Measurements from ENCODE around the gene FURIN. TPM values are rescaled to one million over a fixed set of nuclear protein-coding genes. Genes with fewer than 3 reads are reported as not detected.
"Not testable (repeated sequence)": the region's sequence is repeated elsewhere in the genome, so short reads cannot be mapped to it uniquely, and the experiment has no call there.

Gene FURIN
- polyA plus RNA-seq, 4 donors = 22.8 to 112 (median 38.5) TPM

DNA sequence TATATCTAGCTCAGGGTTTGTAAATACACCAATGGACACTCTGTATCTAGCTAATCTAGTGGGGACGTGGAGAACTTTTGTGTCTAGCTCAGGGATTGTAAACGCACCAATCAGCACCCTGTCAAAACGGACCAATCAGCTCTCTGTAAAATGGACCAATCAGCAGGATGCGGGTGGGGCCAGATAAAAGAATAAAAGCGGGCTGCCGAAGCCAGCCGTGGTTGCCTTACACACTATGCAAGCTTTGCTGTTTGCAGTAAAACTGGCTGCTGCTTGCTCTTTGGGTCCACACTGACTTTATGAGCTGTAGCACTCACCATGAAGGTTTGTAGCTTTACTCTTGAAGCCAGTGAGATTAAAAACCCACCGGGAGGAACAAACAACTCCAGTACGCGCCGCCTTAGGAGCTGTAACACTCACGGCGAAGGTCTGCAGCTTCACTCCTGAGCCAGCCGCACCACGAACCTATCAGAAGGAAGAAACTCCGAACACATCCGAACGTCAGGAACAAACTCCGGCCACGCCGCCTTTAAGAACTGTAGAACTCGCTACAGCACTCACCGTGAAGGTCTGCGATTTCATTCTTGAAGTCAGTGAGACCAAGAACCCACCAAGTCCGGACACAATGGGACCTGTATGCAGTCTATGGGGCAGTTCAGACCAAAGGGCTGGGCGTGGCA lies 42.0 kb upstream of the FURIN start:
- DNase-seq; H3K4me3 ChIP-seq (ENCODE audit: low read depth in 1 of 3, low read length in 3 of 3); H3K27me3 ChIP-seq (ENCODE audit: control insufficient read depth in 3 of 3, insufficient read depth in 3 of 3, low read length in 3 of 3); H3K36me3 ChIP-seq (ENCODE audit: control insufficient read depth in 3 of 3, insufficient read depth in 2 of 3, low read depth in 1 of 3, low read length in 3 of 3); H3K9me3 ChIP-seq (ENCODE audit: control insufficient read depth in 2 of 2, insufficient read depth in 1 of 2, low read depth in 1 of 2, low read length in 1 of 2); H3K27ac ChIP-seq (ENCODE audit: low read depth in 1 of 3, low read length in 2 of 3); FAIRE-seq: not testable (repeated sequence)
- peaks cover 0 to 11% (median 0%) of the 10 kb centered on the region in 3 donors for H3K4me1 ChIP-seq (ENCODE audit: control insufficient read depth in 3 of 3, insufficient read depth in 2 of 3, low read depth in 1 of 3, low read length in 2 of 3)
- 91 to 93% (median 92%) methylated on average over 26 of the region's 26 CpGs for WGBS, 3 donors

DNA sequence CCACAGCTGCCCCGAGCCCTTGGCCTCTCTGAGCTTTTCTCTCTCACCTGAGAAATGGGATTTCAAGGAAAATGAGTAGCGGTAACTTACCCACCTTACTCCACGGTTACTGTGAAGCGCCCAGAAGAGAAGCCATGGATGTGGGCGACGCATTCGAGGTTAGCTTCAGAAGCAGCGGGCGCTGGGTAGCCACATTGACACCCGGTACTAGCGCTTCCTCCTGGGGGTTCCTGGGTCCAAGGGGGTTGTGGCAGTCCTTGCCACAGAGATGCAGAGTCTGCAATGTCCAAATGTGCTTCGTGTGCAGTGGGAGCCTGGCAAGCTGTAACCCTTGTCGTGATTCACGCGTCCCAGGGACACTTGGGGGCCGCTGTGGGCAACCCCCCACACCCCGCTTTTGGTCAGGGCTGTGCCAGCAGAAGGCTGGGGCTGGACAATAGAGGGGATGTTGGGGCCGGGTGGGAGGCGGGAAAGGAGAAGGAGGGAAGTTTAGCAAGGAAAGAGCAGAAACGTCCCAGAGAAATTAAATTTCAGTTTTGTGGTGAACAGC lies 41.4 kb upstream of the FURIN start:
- Histone ChIP-seq H3K4me3 (ENCODE audit: low read depth in 1 of 3, low read length in 3 of 3) (no peak overlapping the region), H3K4me1 (ENCODE audit: control insufficient read depth in 3 of 3, insufficient read depth in 2 of 3, low read depth in 1 of 3, low read length in 2 of 3) (peaks cover 0 to 11% (median 0%) of the 10 kb centered on the region in 3 donors), H3K9me3 (ENCODE audit: control insufficient read depth in 2 of 2, insufficient read depth in 1 of 2, low read depth in 1 of 2, low read length in 1 of 2) (peaks cover 0 to 4% of the 10 kb centered on the region in 2 donors), H3K36me3 (ENCODE audit: control insufficient read depth in 3 of 3, insufficient read depth in 2 of 3, low read depth in 1 of 3, low read length in 3 of 3) (no peaks in the 10 kb centered on the region), H3K27ac (ENCODE audit: low read depth in 1 of 3, low read length in 2 of 3) (no peak overlapping the region), H3K27me3 (ENCODE audit: control insufficient read depth in 3 of 3, insufficient read depth in 3 of 3, low read length in 3 of 3) (no peaks in the 10 kb centered on the region)
- FAIRE-seq (no peak), DNase-seq (no peak)
- 92 to 95% (median 93%) methylated on average over 20 of the region's 20 CpGs for WGBS, 3 donors

DNA sequence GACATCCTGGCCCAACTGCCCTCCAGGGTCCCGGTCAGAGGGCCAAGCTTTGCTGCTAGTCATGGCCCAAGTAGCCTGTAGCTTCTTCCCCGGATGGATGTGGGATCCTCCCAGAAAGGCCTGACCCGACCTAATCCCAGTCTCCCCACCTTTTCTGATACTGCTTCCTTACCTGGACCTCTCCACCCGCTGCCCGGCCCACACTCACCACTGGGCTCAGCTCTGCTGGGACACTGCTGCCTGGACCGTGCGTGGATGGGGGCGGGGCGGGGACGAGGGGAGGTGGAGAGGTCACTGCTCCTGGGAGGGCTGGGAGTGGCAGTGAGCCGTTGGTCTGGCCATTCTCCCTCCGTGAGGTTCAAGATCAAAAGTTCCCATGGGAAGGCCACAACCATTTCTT lies 40.3 kb upstream of the FURIN start:
- H3K27ac ChIP-seq (ENCODE audit: low read depth in 1 of 3, low read length in 2 of 3) = no peak overlapping the region
- 72 to 89% (median 85%) methylated on average over 12 of the region's 12 CpGs for WGBS, 3 donors
- H3K36me3 ChIP-seq (ENCODE audit: control insufficient read depth in 3 of 3, insufficient read depth in 2 of 3, low read depth in 1 of 3, low read length in 3 of 3) = no peaks in the 10 kb centered on the region
- H3K9me3 ChIP-seq (ENCODE audit: control insufficient read depth in 2 of 2, insufficient read depth in 1 of 2, low read depth in 1 of 2, low read length in 1 of 2) = peaks cover 0 to 4% of the 10 kb centered on the region in 2 donors
- H3K4me1 ChIP-seq (ENCODE audit: control insufficient read depth in 3 of 3, insufficient read depth in 2 of 3, low read depth in 1 of 3, low read length in 2 of 3) = peaks cover 0 to 11% (median 0%) of the 10 kb centered on the region in 3 donors
- H3K27me3 ChIP-seq (ENCODE audit: control insufficient read depth in 3 of 3, insufficient read depth in 3 of 3, low read length in 3 of 3) = no peaks in the 10 kb centered on the region
- DNase-seq (no peak), FAIRE-seq (no peak)
- no peak overlapping the region for H3K4me3 ChIP-seq (ENCODE audit: low read depth in 1 of 3, low read length in 3 of 3)

DNA sequence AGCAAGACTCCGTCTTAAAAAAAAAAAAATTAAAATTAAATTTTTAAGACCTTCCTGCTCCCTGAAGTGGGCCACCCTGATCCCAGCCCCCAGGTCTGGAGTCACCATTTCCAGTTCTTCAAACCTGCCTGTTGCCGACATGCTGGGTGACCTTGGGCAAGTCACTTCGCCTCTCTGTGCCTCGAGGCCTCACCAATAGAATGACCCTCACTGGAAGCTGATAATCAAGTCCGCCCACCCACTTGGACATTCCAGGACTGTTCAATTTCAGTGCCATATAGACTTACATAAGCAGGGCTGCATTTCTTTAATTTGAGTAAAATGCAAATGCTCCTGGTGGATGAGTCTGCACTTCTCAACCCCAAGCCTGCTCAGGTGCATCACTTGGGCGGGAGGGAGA lies 39.3 kb upstream of the FURIN start:
- Histone ChIP-seq H3K9me3 (ENCODE audit: control insufficient read depth in 2 of 2, insufficient read depth in 1 of 2, low read depth in 1 of 2, low read length in 1 of 2) (no peaks in the 10 kb centered on the region), H3K36me3 (ENCODE audit: control insufficient read depth in 3 of 3, insufficient read depth in 2 of 3, low read depth in 1 of 3, low read length in 3 of 3) (no peaks in the 10 kb centered on the region), H3K4me3 (ENCODE audit: low read depth in 1 of 3, low read length in 3 of 3) (no peak overlapping the region), H3K4me1 (ENCODE audit: control insufficient read depth in 3 of 3, insufficient read depth in 2 of 3, low read depth in 1 of 3, low read length in 2 of 3) (peaks cover 0 to 4% (median 0%) of the 10 kb centered on the region in 3 donors), H3K27ac (ENCODE audit: low read depth in 1 of 3, low read length in 2 of 3) (no peak overlapping the region), H3K27me3 (ENCODE audit: control insufficient read depth in 3 of 3, insufficient read depth in 3 of 3, low read length in 3 of 3) (no peaks in the 10 kb centered on the region)
- 89 to 92% (median 92%) methylated on average over 6 of the region's 6 CpGs for WGBS, 3 donors
- DNase-seq = no peak
- FAIRE-seq = no peak

DNA sequence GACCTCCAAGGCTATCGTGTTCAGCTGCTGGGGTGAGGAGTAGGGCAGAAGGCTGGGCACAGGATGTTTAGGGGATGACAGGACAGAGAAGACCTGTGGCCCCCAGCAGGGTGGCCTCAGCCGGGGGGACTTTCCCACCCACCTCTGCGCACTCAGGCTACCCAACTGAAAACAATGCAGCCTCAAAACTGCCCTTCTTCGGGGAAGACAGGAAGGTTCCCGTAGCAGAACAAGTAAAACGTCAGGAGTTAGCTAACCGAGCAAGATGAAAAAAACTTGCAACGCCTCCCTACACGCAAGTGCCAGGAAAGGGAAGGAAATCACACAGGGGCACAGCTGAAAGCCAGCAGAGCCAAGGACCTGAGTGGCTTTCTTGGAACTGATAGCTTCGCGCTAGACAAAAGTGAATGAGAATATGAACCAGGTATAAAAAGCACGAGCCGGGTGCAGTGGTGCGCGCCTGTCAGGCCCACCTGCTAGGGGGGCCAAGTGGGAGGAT lies 38.4 kb upstream of the FURIN start:
- Histone ChIP-seq H3K9me3 (ENCODE audit: control insufficient read depth in 2 of 2, insufficient read depth in 1 of 2, low read depth in 1 of 2, low read length in 1 of 2) (no peaks in the 10 kb centered on the region), H3K36me3 (ENCODE audit: control insufficient read depth in 3 of 3, insufficient read depth in 2 of 3, low read depth in 1 of 3, low read length in 3 of 3) (no peaks in the 10 kb centered on the region), H3K27ac (ENCODE audit: low read depth in 1 of 3, low read length in 2 of 3) (peak overlapping the region in 1 of 3 donors; percentile 52), H3K27me3 (ENCODE audit: control insufficient read depth in 3 of 3, insufficient read depth in 3 of 3, low read length in 3 of 3) (no peaks in the 10 kb centered on the region), H3K4me3 (ENCODE audit: low read depth in 1 of 3, low read length in 3 of 3) (no peak overlapping the region), H3K4me1 (ENCODE audit: control insufficient read depth in 3 of 3, insufficient read depth in 2 of 3, low read depth in 1 of 3, low read length in 2 of 3) (no peaks in the 10 kb centered on the region)
- DNase-seq (no peak), FAIRE-seq (no peak)
- 59 to 78% (median 59%) methylated on average over 15 of the region's 15 CpGs for WGBS, 3 donors

DNA sequence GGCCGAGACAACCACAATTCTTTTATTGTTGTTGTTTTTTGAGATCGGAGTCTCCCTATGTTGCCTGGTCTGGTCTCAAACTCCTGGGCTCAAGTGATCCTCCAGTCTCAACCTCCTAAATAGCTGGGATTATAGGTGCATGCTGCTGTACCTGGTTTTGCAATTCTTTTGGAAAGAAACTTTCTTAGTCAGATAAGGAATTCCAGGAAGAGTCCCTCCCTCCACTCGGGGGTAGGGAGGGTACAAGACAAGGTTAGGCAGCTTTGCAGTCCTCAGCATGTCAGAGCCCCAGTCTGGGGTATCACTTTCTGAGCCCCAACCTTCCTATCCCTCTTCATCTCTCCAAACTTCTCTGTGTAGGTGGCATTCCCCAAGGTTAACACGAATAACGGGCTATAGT lies 33.8 kb upstream of the FURIN start:
- H3K4me1 ChIP-seq (ENCODE audit: control insufficient read depth in 3 of 3, insufficient read depth in 2 of 3, low read depth in 1 of 3, low read length in 2 of 3) = peaks cover 0 to 12% (median 2%) of the 10 kb centered on the region in 3 donors
- DNase-seq (no peak), FAIRE-seq (no peak)
- no peaks in the 10 kb centered on the region for H3K27me3 ChIP-seq (ENCODE audit: control insufficient read depth in 3 of 3, insufficient read depth in 3 of 3, low read length in 3 of 3)
- no peaks in the 10 kb centered on the region for H3K9me3 ChIP-seq (ENCODE audit: control insufficient read depth in 2 of 2, insufficient read depth in 1 of 2, low read depth in 1 of 2, low read length in 1 of 2)
- H3K27ac ChIP-seq (ENCODE audit: low read depth in 1 of 3, low read length in 2 of 3) = no peak overlapping the region
- 60 to 68% (median 68%) methylated on average over 5 of the region's 5 CpGs for WGBS, 3 donors
- no peak overlapping the region for H3K4me3 ChIP-seq (ENCODE audit: low read depth in 1 of 3, low read length in 3 of 3)
- no peaks in the 10 kb centered on the region for H3K36me3 ChIP-seq (ENCODE audit: control insufficient read depth in 3 of 3, insufficient read depth in 2 of 3, low read depth in 1 of 3, low read length in 3 of 3)

DNA sequence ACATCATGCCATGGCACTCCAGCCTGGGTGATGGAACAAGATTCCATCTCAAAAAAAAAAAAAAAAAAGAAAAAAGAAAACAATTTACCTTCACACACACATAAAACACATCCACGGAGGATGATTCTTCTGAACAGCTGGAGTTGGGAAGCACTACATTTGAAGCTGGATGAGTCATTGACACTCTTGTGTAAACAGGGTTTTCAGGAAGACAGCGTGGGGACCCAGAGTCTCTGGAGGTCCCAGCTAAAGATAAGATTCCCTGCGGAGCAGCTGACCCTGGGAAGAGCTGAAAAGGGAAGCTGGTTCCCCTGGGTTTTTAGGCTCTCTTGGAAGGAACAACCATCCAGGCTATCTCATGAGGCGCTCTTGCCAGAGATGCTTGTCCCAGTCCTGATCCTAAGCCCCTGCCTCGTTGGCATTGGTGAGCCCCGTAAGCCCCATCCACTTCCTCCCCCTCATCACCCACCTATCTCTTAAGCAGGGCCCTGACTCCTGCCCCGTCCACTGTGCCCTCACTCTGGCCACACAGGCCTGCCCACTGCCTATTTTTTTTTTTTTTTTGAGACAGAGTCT lies 32.0 kb upstream of the FURIN start:
- Histone ChIP-seq H3K4me3 (ENCODE audit: low read depth in 1 of 3, low read length in 3 of 3) (no peak overlapping the region), H3K27ac (ENCODE audit: low read depth in 1 of 3, low read length in 2 of 3) (no peak overlapping the region), H3K27me3 (ENCODE audit: control insufficient read depth in 3 of 3, insufficient read depth in 3 of 3, low read length in 3 of 3) (no peaks in the 10 kb centered on the region), H3K36me3 (ENCODE audit: control insufficient read depth in 3 of 3, insufficient read depth in 2 of 3, low read depth in 1 of 3, low read length in 3 of 3) (no peaks in the 10 kb centered on the region), H3K9me3 (ENCODE audit: control insufficient read depth in 2 of 2, insufficient read depth in 1 of 2, low read depth in 1 of 2, low read length in 1 of 2) (no peaks in the 10 kb centered on the region), H3K4me1 (ENCODE audit: control insufficient read depth in 3 of 3, insufficient read depth in 2 of 3, low read depth in 1 of 3, low read length in 2 of 3) (peaks cover 0 to 22% (median 6%) of the 10 kb centered on the region in 3 donors)
- FAIRE-seq (no peak), DNase-seq (no peak)
- whole genome bisulfite sequencing, 3 donors = 62 to 68% (median 63%) methylated on average over 7 of the region's 7 CpGs

DNA sequence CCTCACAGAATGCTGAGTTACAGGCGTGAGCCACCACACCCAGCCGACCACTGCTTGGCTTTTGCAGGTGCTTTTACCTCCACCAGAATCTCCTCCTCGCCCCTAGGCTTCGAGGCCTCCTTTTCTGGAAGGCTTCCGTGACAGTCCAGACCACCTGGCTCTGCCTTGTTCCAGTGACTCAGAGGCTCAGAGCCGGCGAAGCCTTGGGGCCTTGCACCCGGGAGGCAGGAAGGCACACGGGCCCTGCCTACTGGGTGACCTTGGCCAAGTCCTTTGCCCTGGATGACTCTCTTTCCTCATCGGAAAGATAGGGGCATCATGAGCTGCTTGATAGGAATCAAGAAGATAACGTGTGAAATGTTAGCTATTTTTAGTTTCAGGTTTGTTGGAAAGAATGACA lies 31.3 kb upstream of the FURIN start:
- WGBS, 3 donors = 51 to 72% (median 63%) methylated on average over 11 of the region's 11 CpGs
- Histone ChIP-seq H3K36me3 (ENCODE audit: control insufficient read depth in 3 of 3, insufficient read depth in 2 of 3, low read depth in 1 of 3, low read length in 3 of 3) (no peaks in the 10 kb centered on the region), H3K27me3 (ENCODE audit: control insufficient read depth in 3 of 3, insufficient read depth in 3 of 3, low read length in 3 of 3) (no peaks in the 10 kb centered on the region), H3K27ac (ENCODE audit: low read depth in 1 of 3, low read length in 2 of 3) (no peak overlapping the region), H3K4me3 (ENCODE audit: low read depth in 1 of 3, low read length in 3 of 3) (no peak overlapping the region), H3K9me3 (ENCODE audit: control insufficient read depth in 2 of 2, insufficient read depth in 1 of 2, low read depth in 1 of 2, low read length in 1 of 2) (no peaks in the 10 kb centered on the region), H3K4me1 (ENCODE audit: control insufficient read depth in 3 of 3, insufficient read depth in 2 of 3, low read depth in 1 of 3, low read length in 2 of 3) (peaks cover 0 to 22% (median 6%) of the 10 kb centered on the region in 3 donors)
- DNase-seq = peak in 1 of 2 donors; percentile 44
- no peak for FAIRE-seq
